Measurements from ENCODE around the gene FRMPD1. TPM values are rescaled to one million over a fixed set of nuclear protein-coding genes. Genes with fewer than 3 reads are reported as not detected.
A peak's percentile ranks its signal among the peaks of the same experiment; 100 is the strongest.

The FRMPD1 gene
- polyA plus RNA-seq, 4 donors: 0.72 to 1.3 (median 0.81) TPM

GRCh38 chr9:37769995-37770394 lies 119.2 kb downstream of the FRMPD1 start:
- no peak for DNase-seq (ENCODE audit: low read depth in 4 of 4, low spot score in 3 of 4)

GRCh38 chr9:37775216-37775919 lies 124.6 kb downstream of the FRMPD1 start:
- no peak for DNase-seq (ENCODE audit: low read depth in 4 of 4, low spot score in 3 of 4)

GRCh38 chr9:37776328-37776727 lies 125.6 kb downstream of the FRMPD1 start:
- DNase-seq (ENCODE audit: low read depth in 4 of 4, low spot score in 3 of 4): no peak

GRCh38 chr9:37778534-37778933 lies 127.8 kb downstream of the FRMPD1 start:
- no peak for DNase-seq (ENCODE audit: low read depth in 4 of 4, low spot score in 3 of 4)

GRCh38 chr9:37784291-37784615 lies 133.5 kb downstream of the FRMPD1 start:
- no peak for DNase-seq (ENCODE audit: low read depth in 4 of 4, low spot score in 3 of 4)

GRCh38 chr9:37784616-37785483 lies 134.1 kb downstream of the FRMPD1 start, which contains the start of gene EXOSC3:
TSS of gene EXOSC3 (minus strand) at chr9:37785064. CDS start at chr9:37785044, 20 bp downstream.
- peak; percentile 73 to 86 (median 78) for DNase-seq (ENCODE audit: low read depth in 4 of 4, low spot score in 3 of 4)

- no peak for DNase-seq (ENCODE audit: low read depth in 4 of 4, low spot score in 3 of 4)
Observed at GRCh38 chr9:37787059-37787458, 136.3 kb downstream of the FRMPD1 start.

- DNase-seq (ENCODE audit: low read depth in 4 of 4, low spot score in 3 of 4): no peak
Observed at GRCh38 chr9:37788332-37788731, 137.6 kb downstream of the FRMPD1 start.

GRCh38 chr9:37790096-37790495 lies 139.3 kb downstream of the FRMPD1 start:
- DNase-seq (ENCODE audit: low read depth in 4 of 4, low spot score in 3 of 4): no peak

GRCh38 chr9:37792122-37792521 lies 141.4 kb downstream of the FRMPD1 start:
- DNase-seq (ENCODE audit: low read depth in 4 of 4, low spot score in 3 of 4): no peak

- DNase-seq (ENCODE audit: low read depth in 4 of 4, low spot score in 3 of 4): no peak
Observed at GRCh38 chr9:37796232-37796631, 145.5 kb downstream of the FRMPD1 start.

Other genes with a start within 250 kb of the FRMPD1 start
- gene GRHPR, start 228.3 kb upstream of the FRMPD1 start, polyA plus RNA-seq (ENCODE audit: insufficient read length in 4 of 4): 100 to 1,000 TPM in 3 of 4 donors, 10 to 100 TPM in 1; 93.5 to 147 (median 120) TPM
- 10 to 100 TPM; 20.5 to 32.6 (median 31.7) TPM for gene ZBTB5, start 185.5 kb upstream of the FRMPD1 start, polyA plus RNA-seq (ENCODE audit: insufficient read length in 4 of 4)
- 10 to 100 TPM; 22.4 to 30.1 (median 24.8) TPM for gene POLR1E, start 165.0 kb upstream of the FRMPD1 start, polyA plus RNA-seq (ENCODE audit: insufficient read length in 4 of 4)
- gene FBXO10, start 74.6 kb upstream of the FRMPD1 start, polyA plus RNA-seq (ENCODE audit: insufficient read length in 4 of 4): 10 to 100 TPM; 12.7 to 14.1 (median 13.9) TPM
- gene TOMM5, start 58.4 kb upstream of the FRMPD1 start, polyA plus RNA-seq (ENCODE audit: insufficient read length in 4 of 4): 100 to 1,000 TPM; 100 to 137 (median 119) TPM
- gene TRMT10B, start 102.9 kb downstream of the FRMPD1 start, polyA plus RNA-seq (ENCODE audit: insufficient read length in 4 of 4): 10 to 100 TPM; 12.8 to 25.2 (median 16.4) TPM
- gene EXOSC3, start 134.1 kb downstream of the FRMPD1 start, polyA plus RNA-seq (ENCODE audit: insufficient read length in 4 of 4): 10 to 100 TPM; 36.5 to 45.4 (median 38.7) TPM
- 10 to 100 TPM; 31.9 to 36.0 (median 35.1) TPM for gene DCAF10, start 149.8 kb downstream of the FRMPD1 start, polyA plus RNA-seq (ENCODE audit: insufficient read length in 4 of 4)

Measured in left renal pelvis (tissue), 4 donors.